SK-N-MC (cell line): Measurements from ENCODE around the gene IGSF9B.

ENCODE experiments used
- DNase-seq: peaks from one replicate; pipeline ENCODE4 v3.0.0-alpha.2; 2011; ENCODE audit warnings: low read depth, low spot score
- H3K27ac ChIP-seq: fragments of 200-600 bp; sonication (generic); 2 replicates; pipeline ENCODE4 v1.5.1; 2016; ENCODE audit warnings: mixed run types
- H3K36me3 ChIP-seq: fragments of 200-600 bp; sonication (generic); 2 replicates; pipeline ENCODE4 v1.6.1; 2017; ENCODE audit warnings: antibody characterized with exemption, low read length, mixed read lengths; ENCODE audit not compliant: insufficient read depth
- H3K4me3 ChIP-seq: fragments of 200-600 bp; sonication (generic); 2 replicates; pipeline ENCODE4 v1.5.1; 2016
- H3K9ac ChIP-seq: fragments of 200-600 bp; sonication (generic); 2 replicates; pipeline ENCODE4 v1.8.0; 2017; ENCODE audit warnings: mixed run types, mixed read lengths; ENCODE audit not compliant: insufficient read length
- H3K9me3 ChIP-seq: fragments of 200-600 bp; sonication (generic); 2 replicates; pipeline ENCODE4 v1.6.1; 2017; ENCODE audit warnings: low read depth, mild to moderate bottlenecking, antibody characterized with exemption, low read length, moderate library complexity, mixed read lengths
- EZH2 ChIP-seq: fragments of 200-600 bp; sonication (generic); IDR thresholded peaks from one replicate; pipeline ENCODE4 v1.6.1; 2017; ENCODE audit warnings: antibody characterized with exemption
- FOXP2 ChIP-seq: optimal IDR thresholded peaks from 2 replicates; pipeline ENCODE3; 2011; ENCODE audit warnings: mild to moderate bottlenecking, moderate library complexity; ENCODE audit not compliant: insufficient read depth; ENCODE audit errors: extremely low read length, control extremely low read depth
- POLR2AphosphoS5 ChIP-seq: IDR thresholded peaks from 2 replicates; pipeline ENCODE4 v1.6.1; 2012; ENCODE audit warnings: mild to moderate bottlenecking, low read depth, low read length, borderline replicate concordance

IGSF9B gene

GRCh38 chr11:133910101-133910500 lies 46.7 kb downstream of the IGSF9B start:
- Histone ChIP-seq H3K9me3 (no peaks in the 10 kb centered on the region), H3K9ac (no peak overlapping the region), H3K36me3 (no peaks in the 10 kb centered on the region), H3K27ac (no peak overlapping the region), H3K4me3 (no peak overlapping the region)
- DNase-seq: no peak
- TF ChIP-seq POLR2AphosphoS5 (no peak), EZH2 (no peak), FOXP2 (no peak)

GRCh38 chr11:133908827-133909226 lies 47.9 kb downstream of the IGSF9B start:
- Histone ChIP-seq H3K9ac (no peak overlapping the region), H3K9me3 (no peaks in the 10 kb centered on the region), H3K27ac (no peak overlapping the region), H3K4me3 (no peak overlapping the region), H3K36me3 (no peaks in the 10 kb centered on the region)
- DNase-seq: no peak
- no peak for TF ChIP-seq POLR2AphosphoS5
- TF ChIP-seq FOXP2: no peak
- TF ChIP-seq EZH2: no peak

- Histone ChIP-seq H3K9ac (no peak overlapping the region), H3K27ac (no peak overlapping the region), H3K36me3 (no peaks in the 10 kb centered on the region), H3K4me3 (no peak overlapping the region), H3K9me3 (no peaks in the 10 kb centered on the region)
- no peak for DNase-seq
- TF ChIP-seq FOXP2: no peak
- TF ChIP-seq EZH2: no peak
- TF ChIP-seq POLR2AphosphoS5: no peak
These were observed 48.9 kb downstream of the IGSF9B start for GRCh38 chr11:133907841-133908241.

- H3K36me3 ChIP-seq: no peaks in the 10 kb centered on the region
- H3K9me3 ChIP-seq: no peaks in the 10 kb centered on the region
- no peak overlapping the region for H3K27ac ChIP-seq
- no peak overlapping the region for H3K9ac ChIP-seq
- no peak for DNase-seq
- TF ChIP-seq EZH2 (no peak), POLR2AphosphoS5 (no peak), FOXP2 (no peak)
- no peak overlapping the region for H3K4me3 ChIP-seq
These were observed 49.6 kb downstream of the IGSF9B start for GRCh38 chr11:133907216-133907615.

- no peaks in the 10 kb centered on the region for H3K9me3 ChIP-seq
- no peak overlapping the region for H3K4me3 ChIP-seq
- H3K9ac ChIP-seq: no peak overlapping the region
- no peak for DNase-seq
- no peaks in the 10 kb centered on the region for H3K36me3 ChIP-seq
- H3K27ac ChIP-seq: no peak overlapping the region
- no peak for TF ChIP-seq POLR2AphosphoS5
- no peak for TF ChIP-seq FOXP2
These were observed 50.0 kb downstream of the IGSF9B start for GRCh38 chr11:133906746-133907145.

GRCh38 chr11:133906241-133906640 lies 50.5 kb downstream of the IGSF9B start:
- no peaks in the 10 kb centered on the region for H3K36me3 ChIP-seq
- no peak overlapping the region for H3K9ac ChIP-seq
- H3K4me3 ChIP-seq: no peak overlapping the region
- H3K27ac ChIP-seq: no peak overlapping the region
- H3K9me3 ChIP-seq: no peaks in the 10 kb centered on the region
- DNase-seq: no peak
- no peak for TF ChIP-seq FOXP2
- TF ChIP-seq EZH2: no peak
- TF ChIP-seq POLR2AphosphoS5: no peak

- DNase-seq: no peak
- H3K9ac ChIP-seq: no peak overlapping the region
- TF ChIP-seq FOXP2: no peak
- H3K4me3 ChIP-seq: no peak overlapping the region
- H3K9me3 ChIP-seq: no peaks in the 10 kb centered on the region
- H3K27ac ChIP-seq: no peak overlapping the region
- H3K36me3 ChIP-seq: no peaks in the 10 kb centered on the region
These were observed 51.1 kb downstream of the IGSF9B start for GRCh38 chr11:133905677-133906156.

GRCh38 chr11:133904818-133905515 lies 51.8 kb downstream of the IGSF9B start:
- no peaks in the 10 kb centered on the region for H3K9me3 ChIP-seq
- no peak overlapping the region for H3K9ac ChIP-seq
- TF ChIP-seq EZH2: no peak
- no peak for TF ChIP-seq POLR2AphosphoS5
- TF ChIP-seq FOXP2: no peak
- no peak overlapping the region for H3K4me3 ChIP-seq
- H3K27ac ChIP-seq: no peak overlapping the region
- no peak for DNase-seq
- no peaks in the 10 kb centered on the region for H3K36me3 ChIP-seq
